ENCODE results near the gene ACSS2.

DNA sequence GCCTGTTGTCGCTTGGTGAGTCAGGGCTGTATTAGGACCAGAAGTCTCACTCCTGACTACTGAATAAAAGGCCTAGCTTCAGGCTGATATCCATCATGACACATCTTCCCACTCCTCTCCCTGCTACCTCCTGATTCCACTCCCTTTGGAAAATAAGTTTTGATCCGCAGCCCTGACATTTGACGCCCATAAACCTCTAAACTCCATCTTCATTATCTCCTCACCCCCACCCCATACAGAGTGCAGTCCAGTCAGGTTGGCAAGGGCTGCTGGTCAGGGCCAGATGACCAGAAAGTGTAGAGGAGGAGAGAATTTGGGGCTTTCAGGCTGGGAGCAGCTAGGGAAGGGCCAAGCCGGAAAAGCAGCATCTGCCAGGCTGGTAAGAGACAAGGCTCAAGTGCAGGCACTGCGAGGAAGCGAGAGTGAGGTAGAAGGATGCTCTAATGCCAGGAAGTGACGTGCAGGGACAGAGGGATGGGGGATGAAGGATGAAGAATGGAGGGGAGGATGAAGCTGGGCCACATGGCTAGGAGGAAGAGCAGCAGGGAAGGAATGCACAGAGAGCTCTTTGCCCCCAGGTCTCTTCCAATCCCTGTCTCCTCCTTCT, 5.0 kb upstream of the ACSS2 start:
- TF ChIP-seq POLR2A (IDR thresholded peaks at IDR 0.05; ENCODE audit: low read depth, low read length) = no peak
- no peak for TF ChIP-seq POLR2AphosphoS5 (IDR thresholded peaks at IDR 0.05; ENCODE audit: low read depth, low read length)
- TF ChIP-seq TAF1 (IDR thresholded peaks at IDR 0.05; ENCODE audit: borderline replicate concordance, low read depth, low read length) = no peak

All from GM12892 (cell line).